ELF-1 (cell line): ENCODE measurements around the gene SOWAHA.

Experiments used
- DNase-seq: peaks from one replicate; pipeline ENCODE4 v3.0.0-alpha.2; 2016; ENCODE audit warnings: low read depth, low spot score

The SOWAHA gene

DNA sequence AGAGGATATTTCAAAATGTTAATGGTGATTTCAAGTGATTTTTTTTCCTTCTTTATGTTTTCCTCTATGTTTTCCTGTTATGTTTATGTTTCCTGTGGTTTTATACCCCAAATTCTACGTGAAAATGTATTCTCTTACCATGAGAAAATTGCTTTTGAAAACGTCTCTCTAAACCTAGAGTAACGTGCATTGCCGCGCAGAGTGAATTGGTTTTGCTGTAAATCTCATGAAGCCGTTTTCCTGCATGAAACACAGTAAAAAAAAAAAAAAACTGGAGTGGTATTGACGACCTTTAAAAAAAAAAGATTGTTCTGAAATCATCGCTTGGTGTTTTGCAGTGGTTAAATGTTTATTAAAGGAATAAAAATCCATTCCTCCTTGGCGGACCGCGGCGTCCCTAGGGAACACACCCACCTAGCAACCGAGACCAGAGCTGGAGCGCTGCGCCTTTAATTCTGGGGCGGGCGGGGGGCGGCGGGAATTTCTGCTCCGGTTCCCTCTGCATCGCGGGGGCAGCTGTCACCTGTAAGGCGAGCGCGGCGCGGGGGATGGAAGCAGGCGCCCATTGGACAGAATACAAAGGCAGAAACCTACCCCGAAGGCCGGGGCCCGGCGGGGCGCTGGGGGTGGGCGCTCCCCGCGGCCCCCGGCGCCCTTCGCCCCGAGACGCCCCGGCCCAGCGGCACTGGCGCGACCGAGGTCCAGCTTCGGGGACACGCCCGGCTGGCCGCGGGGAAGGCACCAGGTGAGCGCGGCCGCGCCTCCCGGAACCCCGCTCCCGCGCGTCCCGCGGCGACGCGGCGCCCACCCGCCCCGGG lies at the start of gene SOWAHA:
Gene SOWAHA, plus strand, starts transcription at position 522 of the 818 bp plus-strand sequence. CDS start 320 bp downstream, outside the sequence.
- DNase-seq = no peak

- DNase-seq = no peak
Measured at GRCh38 chr5:132764051-132764450, 49.1 kb upstream of the SOWAHA start.

DNA sequence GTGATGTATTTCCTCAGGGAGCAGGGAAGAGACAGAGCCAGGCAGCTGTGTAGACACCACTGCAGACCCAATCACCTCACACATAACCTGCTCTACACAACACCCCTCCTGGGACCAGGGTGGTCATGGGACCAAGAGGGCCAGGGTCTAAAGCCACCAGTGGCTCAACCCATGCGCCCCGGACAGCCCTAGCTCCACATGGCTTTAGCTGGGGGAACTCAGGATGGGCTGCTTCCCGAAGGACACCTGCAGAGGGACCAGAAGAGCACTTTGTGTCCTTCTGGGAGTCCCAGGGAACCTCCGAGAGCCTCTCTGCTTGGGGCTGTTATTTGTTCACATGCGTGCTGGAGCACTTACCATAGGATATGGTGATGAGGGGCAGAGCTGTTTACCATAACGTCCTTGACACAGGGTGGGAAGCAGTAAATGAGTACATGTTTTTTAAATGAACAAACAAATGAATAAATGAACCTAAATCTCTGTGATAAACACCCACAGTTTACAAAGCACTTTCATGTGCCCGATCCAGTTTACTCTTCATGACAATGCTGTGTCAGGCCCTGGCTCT lies 48.3 kb upstream of the SOWAHA start:
- no peak for DNase-seq

- DNase-seq = no peak
Measured at GRCh38 chr5:132765311-132766019, 47.6 kb upstream of the SOWAHA start.

GRCh38 chr5:132766020-132766805 lies 46.9 kb upstream of the SOWAHA start:
- no peak for DNase-seq

GRCh38 chr5:132766806-132767055 lies 46.4 kb upstream of the SOWAHA start:
- DNase-seq = no peak

- DNase-seq = no peak
Measured at GRCh38 chr5:132767150-132767549, 46.0 kb upstream of the SOWAHA start.

DNA sequence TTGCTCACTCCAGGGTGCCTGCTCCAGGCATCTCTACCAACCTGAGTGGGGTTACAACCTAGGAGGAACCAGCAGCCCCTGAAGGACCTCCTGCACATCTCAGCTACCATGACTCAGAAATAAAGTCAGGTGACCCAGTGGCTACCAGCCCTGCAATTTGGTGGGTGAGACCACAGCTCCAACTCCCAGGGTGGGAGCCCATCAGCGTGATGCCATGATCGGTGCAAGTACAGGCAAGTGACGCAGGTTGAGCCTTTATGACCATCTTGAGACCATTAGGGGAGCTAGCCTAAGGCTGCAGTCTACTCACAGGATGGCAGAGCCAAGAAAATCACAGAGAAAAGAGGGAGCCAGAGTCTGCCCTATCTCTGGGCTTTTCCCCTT lies 44.6 kb upstream of the SOWAHA start:
- DNase-seq = no peak

DNA sequence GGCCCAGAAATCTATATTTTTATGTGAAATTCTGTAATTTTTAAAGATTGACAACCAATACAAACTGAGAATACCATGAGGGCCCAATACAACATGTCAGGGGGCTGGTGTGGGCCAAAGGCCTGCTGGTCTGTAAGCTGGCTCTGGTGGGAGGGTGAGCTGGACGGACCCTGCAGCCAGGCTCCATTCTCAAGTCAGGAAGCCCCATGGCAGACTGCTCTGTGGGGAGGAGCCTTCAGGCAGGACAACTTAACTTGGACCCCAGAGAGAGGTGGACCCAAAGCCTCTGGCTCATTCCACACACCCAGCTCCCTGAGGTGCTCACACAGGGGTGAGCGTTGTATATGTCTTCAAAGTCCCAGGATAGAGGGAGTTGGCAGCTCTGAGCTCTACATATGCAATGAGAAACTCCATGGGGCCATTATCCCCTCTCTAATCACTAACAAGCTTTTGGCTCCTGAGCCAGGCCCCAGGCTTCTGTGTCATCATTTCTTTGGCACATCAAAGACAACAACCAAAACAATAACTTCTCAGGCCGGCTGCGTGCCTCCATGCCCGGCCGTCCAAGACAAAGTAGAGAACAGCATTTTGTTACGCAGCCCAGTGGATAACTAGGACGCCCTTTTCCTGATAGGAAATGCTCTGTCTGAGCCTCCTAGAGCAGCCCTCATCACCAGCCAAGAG lies 42.5 kb upstream of the SOWAHA start:
- peak; percentile 60 for DNase-seq

DNA sequence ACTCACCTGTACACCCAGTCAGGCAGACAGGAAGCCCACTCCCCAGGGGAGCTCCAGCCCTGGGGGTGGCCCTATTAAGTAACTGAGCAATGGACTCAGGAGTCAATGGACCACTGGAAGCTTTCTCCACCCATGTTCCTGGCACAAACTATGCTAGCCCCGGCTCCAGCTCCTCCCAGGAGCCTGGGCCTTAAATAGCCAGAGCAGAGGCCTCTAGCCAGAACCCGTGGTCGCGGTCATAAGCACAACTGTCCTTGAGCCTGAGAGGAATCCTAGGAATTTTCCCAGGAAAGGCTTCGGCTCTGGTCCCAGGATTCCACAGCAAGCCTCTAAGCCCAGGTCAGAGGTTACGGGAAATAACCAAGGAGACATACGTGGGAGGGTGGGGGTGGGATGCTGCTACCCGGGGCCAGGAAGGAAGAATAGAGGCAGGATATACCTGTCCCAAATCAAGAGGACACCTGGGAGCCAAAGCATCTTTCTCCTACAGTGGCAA lies 41.6 kb upstream of the SOWAHA start:
- peak; percentile 93 for DNase-seq

DNA sequence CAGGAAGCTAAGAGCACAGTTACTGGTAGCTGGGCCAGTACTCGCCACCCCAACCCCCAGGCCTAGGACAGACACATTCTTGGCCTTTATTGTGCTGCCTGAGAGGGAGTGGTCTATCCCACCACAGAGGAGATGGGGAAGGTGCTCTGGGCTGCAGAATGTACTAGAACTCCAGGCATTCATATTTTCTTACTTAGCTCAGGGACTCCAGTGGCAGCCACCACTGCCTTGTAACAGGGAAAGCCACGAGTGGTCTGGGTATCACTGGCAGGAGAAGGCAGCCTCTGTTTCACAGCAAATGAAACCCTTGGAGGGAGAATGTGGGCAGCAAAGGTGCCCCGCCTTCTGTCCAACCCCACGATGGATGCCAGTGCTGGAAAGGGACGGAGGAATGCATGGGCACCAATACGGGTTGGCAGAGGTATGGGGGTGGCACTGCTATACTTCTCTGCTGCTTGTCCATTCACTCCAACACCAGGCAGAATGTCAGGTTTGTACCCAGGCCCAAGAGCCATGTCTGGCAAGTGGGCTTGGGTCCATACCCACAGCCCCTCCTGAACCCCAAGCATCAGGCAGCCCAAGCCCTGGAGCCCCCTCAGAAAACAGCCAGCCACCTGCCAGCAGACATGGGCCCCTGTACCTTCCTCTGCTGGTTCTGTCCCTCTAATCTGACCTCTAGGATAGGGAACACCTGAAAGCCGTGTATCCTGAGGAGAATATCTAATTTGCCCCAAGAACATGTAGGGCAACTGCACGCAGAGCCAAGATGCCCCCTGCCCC lies 40.6 kb upstream of the SOWAHA start:
- DNase-seq = peak; percentile 39

- DNase-seq = no peak
Measured at GRCh38 chr5:132773114-132773513, 40.0 kb upstream of the SOWAHA start.

DNA sequence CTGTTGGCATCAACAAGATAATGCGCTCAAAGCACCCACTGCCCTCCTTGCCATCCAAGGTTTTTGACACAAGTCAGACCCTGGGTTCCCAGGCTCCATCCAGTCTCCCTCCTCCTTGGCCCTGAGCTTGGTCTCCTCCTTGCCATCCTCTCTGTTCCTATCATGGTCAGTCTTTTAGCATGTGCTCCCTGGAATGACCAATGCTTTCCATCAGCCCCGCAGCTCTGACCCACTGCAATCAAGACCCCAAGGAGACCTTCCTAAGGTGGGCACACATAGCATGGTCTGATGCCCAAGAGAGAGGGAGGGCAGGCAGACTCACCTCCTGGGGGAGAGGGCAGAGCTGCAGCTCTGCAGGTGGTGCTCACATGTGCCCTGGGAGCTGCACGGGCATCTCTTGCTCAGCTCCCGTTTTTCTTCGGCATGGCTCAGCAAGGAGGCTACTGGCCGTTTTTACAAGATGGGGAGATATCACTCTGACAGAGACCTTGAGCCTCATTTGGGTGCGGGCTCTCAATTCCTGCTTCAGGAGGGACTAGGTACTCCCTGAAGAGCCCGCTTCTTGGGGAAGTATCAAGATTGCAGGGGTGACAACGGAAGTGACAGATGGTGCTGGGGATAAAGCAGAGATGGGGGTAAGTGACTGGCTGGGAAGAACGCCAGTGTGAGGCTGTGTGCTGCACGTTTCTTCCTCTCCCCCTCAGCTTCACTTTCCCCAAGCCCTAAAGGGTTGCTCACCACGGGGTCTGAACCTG lies 39.3 kb upstream of the SOWAHA start:
- no peak for DNase-seq

- no peak for DNase-seq
Measured at GRCh38 chr5:132774406-132774805, 38.7 kb upstream of the SOWAHA start.

DNA sequence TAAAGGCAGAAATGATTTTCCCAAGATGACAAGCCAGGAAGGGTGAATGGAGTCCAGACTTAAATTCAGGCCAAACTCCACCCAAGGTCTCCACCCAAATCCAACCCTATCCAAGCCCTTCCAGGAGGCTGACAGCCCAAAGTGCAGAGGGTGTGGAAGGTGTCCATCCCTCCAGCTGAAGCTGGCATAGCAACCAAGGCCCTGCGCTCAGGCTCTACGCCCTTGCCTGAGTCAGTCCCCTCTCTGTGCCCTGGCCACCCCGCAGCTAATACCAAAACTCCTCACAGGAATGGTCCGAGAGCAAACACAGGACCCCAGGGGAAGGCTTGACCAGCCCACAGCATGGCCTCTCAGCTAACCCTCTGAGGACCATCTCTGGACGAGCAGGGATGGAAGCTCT lies 38.2 kb upstream of the SOWAHA start:
- no peak for DNase-seq

DNA sequence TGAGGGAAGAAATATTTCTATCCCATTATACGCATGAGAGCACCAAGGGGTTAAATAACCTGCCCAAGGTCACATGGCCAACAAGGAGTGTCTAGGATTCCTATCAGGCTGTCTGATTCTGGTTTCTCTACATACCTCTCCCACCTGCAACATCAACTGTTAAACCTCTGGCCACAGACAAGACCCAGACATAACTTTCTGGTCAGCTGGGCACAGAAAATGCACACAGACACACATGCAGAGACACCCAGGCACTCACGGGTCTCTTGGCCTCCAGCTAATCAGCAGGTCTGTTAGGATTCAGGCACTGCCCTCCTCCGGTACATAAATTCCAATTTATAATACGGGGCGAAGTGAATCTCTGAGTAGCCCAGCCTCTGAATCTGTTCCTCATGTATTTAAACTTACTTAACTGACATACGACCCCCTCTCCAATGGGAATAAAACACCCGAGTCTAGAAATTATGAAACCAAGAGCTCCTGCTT lies 37.6 kb upstream of the SOWAHA start:
- peak; percentile 40 for DNase-seq

GRCh38 chr5:132776131-132776937 lies 36.8 kb upstream of the SOWAHA start:
- peak; percentile 49 for DNase-seq

DNA sequence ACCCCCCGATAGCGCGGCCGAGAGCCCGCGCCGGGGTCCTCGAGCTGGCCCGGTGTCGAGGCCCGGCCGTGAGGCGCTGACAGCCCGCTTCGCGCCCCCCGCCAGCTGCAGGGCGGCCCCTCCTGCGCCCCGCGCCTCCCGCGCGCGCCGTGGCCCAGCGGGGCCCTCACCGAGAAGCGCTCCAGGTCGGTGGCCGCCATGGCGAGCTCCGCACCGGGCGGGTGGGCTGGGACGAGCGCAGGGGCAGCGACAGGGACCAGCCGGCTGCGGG lies 36.2 kb upstream of the SOWAHA start:
- no peak for DNase-seq
